Ovary (tissue), 9 donors: ENCODE results near the gene SFXN5. TPM values are rescaled to one million over a fixed set of nuclear protein-coding genes. Genes with fewer than 3 reads are reported as not detected.

ENCODE experiments used
- DNase-seq, 5 donors: peaks; one replicate each; pipeline ENCODE4 v3.0.0-alpha.2; 2019 to 2020
- H3K27ac ChIP-seq, 2 donors: fragments of 200-600 bp; one replicate each; pipeline versions ENCODE4 v1.5.1 to v1.8.0; 2019 to 2022
- H3K27me3 ChIP-seq: fragments of 200-600 bp; one replicate; pipeline ENCODE4 v1.8.0; 2022
- H3K36me3 ChIP-seq: fragments of 200-600 bp; sonication (generic); one replicate; pipeline ENCODE4 v1.5.1; 2019
- H3K4me1 ChIP-seq: one replicate; pipeline ENCODE4 v1.8.1; 2013; ENCODE audit warnings: mild to moderate bottlenecking, moderate library complexity; ENCODE audit not compliant: insufficient read depth
- H3K4me3 ChIP-seq: fragments of 200-600 bp; sonication (generic); one replicate; pipeline ENCODE4 v1.5.1; 2017
- H3K9me3 ChIP-seq, 2 donors: fragments of 200-600 bp in 1 of 2; sonication (generic) in 1 of 2; one replicate each; pipeline versions ENCODE4 v1.5.1 to v1.8.1; 2013 to 2019; ENCODE audit warnings: mild to moderate bottlenecking in 1 of 2, moderate library complexity in 1 of 2
- EP300 ChIP-seq: sonication (generic); formaldehyde crosslinking; IDR thresholded peaks from one replicate; pipeline ENCODE4 v1.6.1; 2017; ENCODE audit warnings: antibody characterized with exemption
- POLR2A ChIP-seq: fragments of 450-650 bp; IDR thresholded peaks from one replicate; pipeline ENCODE4 v1.6.1; 2017; ENCODE audit warnings: antibody characterized with exemption, mild to moderate bottlenecking, moderate library complexity
- WGBS, 3 donors: extraction: QIAGEN DNeasy Blood & Tissue Kit in 1 of 3; methylation state at CpG; one replicate each; pipeline versions ENCODE4 v1.1.5 to v1.1.7; 2013 to 2017; 5-methylcytosine and 5-hydroxymethylcytosine counted together
- intact Hi-C, 4 donors: fragments of 100-400 bp; cut with DNase I; formaldehyde crosslinking; loops; one replicate each; pipeline versions ENCODE4 v1.11.0 to v1.15.1; 2022 to 2023
- polyA plus RNA-seq, 2 donors: library from polyadenylated mRNA; stranded (reverse); fragments of 200-250 nt in 1 of 2; fragments of 350-450 nt in 1 of 2; fragmentation: Illumina TruSeq in 1 of 2; extraction: RNeasy Lipid Tissue Mini Kit (QIAGEN cat#74804) in 1 of 2; gene quantifications; one replicate each; pipeline ENCODE4 v1.2.3, GENCODE V29; 2013 to 2014
- total RNA-seq, 7 donors: library from RNA; depleted of rRNA in 2 of 7; stranded (reverse); fragments of >200 nt in 2 of 7; fragmentation: NEBNext Ultra II Directional in 3 of 7; extraction: Animal tissue kit (Norgen Biotek cat#: 25700) in 3 of 7; gene quantifications; one replicate each; pipeline versions ENCODE4 v1.1.0 to v1.2.4, GENCODE V29; 2016 to 2023
- TF ChIP-seq, protein P1 (sequence below), 3 donors: fragments of 450-650 bp in 2 of 3; fragments of 200-600 bp in 1 of 3; IDR thresholded peaks; one replicate each; pipeline versions ENCODE4 v1.5.1 to v1.8.0; 2016 to 2022; ENCODE audit warnings: antibody characterized with exemption in 3 of 3, mild to moderate bottlenecking in 1 of 3
- donor health status: DM: no; HTN: no; CAD: no; lungs with moderate emphysema.
- donor health status: DM: no; HTN: no; CAD: no.
- donor health status: Bipolar disorder and iron deficiency.
- donor health status: DM: yes; HTN: yes; CAD: no.
- donor health status: DM: no; HTN: no; CAD: no.
- donor health status: DM: yes; HTN: yes; CAD: no.

The SFXN5 gene
- total and polyA plus RNA-seq, 9 donors: 4.3 to 19.3 (median 11.6) TPM

GRCh38 chr2:72915907-72916742, 155.4 kb downstream of the SFXN5 start:
- Histone ChIP-seq H3K9me3 (no peaks in the 10 kb centered on the region), H3K27ac (no peak overlapping the region), H3K36me3 (no peaks in the 10 kb centered on the region), H3K27me3 (no peaks in the 10 kb centered on the region), H3K4me3 (peak overlapping the region; percentile 29), H3K4me1 (peaks cover 9% of the 10 kb centered on the region)
- intact Hi-C loops: no loop called here
- WGBS, 3 donors: 1 to 2% (median 1%) methylated on average over 62 to 86 of the region's 86 CpGs
- TF ChIP-seq EP300: no peak
- no peak for TF ChIP-seq POLR2A
- TF ChIP-seq, protein P1, sequence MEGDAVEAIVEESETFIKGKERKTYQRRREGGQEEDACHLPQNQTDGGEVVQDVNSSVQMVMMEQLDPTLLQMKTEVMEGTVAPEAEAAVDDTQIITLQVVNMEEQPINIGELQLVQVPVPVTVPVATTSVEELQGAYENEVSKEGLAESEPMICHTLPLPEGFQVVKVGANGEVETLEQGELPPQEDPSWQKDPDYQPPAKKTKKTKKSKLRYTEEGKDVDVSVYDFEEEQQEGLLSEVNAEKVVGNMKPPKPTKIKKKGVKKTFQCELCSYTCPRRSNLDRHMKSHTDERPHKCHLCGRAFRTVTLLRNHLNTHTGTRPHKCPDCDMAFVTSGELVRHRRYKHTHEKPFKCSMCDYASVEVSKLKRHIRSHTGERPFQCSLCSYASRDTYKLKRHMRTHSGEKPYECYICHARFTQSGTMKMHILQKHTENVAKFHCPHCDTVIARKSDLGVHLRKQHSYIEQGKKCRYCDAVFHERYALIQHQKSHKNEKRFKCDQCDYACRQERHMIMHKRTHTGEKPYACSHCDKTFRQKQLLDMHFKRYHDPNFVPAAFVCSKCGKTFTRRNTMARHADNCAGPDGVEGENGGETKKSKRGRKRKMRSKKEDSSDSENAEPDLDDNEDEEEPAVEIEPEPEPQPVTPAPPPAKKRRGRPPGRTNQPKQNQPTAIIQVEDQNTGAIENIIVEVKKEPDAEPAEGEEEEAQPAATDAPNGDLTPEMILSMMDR (IDR thresholded peaks at IDR 0.05): no peak
- peak in 1 of 5 donors; percentile 39 for DNase-seq

DNA sequence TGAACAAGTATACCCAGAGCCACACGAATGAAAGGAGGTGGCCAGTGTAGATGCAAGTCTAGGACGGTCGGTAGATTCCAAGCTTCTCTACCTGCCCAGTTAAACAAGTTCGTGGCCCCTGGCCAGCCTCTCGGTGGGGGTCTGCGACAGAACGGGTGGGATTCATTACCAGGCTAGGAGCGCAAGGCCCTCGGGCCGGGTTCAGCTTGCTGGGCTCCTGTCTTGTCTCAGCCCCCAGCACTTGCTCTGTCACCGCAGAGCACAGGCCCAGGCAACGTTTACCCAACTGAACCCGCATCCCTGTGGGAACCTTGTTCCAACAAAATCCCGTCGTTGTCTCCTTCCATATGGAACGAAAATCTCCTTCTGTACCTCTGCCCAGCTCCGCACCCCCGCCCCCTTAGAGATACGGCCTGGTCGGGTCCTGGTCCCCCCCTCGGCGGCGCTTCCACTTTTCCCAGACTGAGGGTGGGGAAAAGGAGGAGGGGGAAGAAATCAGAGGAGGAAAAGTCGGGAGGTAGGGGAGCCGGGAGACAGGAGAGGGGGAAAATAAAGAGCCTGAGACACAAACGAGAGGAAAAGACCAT, 156.1 kb downstream of the SFXN5 start:
- Histone ChIP-seq H3K36me3 (no peaks in the 10 kb centered on the region), H3K9me3 (peaks cover 0 to under 1% of the 10 kb centered on the region in 2 donors), H3K4me1 (peaks cover 9% of the 10 kb centered on the region), H3K27ac (no peak overlapping the region), H3K4me3 (no peak overlapping the region), H3K27me3 (no peaks in the 10 kb centered on the region)
- WGBS, 3 donors: 5 to 7% (median 6%) methylated on average over 21 to 26 of the region's 26 CpGs
- intact Hi-C loops: no loop called here
- DNase-seq: no peak
- TF ChIP-seq EP300: no peak
- TF ChIP-seq, protein P1 (IDR thresholded peaks at IDR 0.05): no peak
- no peak for TF ChIP-seq POLR2A

GRCh38 chr2:72914589-72915319, 156.8 kb downstream of the SFXN5 start:
- Histone ChIP-seq H3K4me1 (peaks cover 8% of the 10 kb centered on the region), H3K4me3 (no peak overlapping the region), H3K9me3 (peaks cover 0 to 3% of the 10 kb centered on the region in 2 donors), H3K27ac (no peak overlapping the region), H3K36me3 (no peaks in the 10 kb centered on the region), H3K27me3 (no peaks in the 10 kb centered on the region)
- TF ChIP-seq, protein P1 (IDR thresholded peaks at IDR 0.05): no peak
- TF ChIP-seq EP300: no peak
- no peak for TF ChIP-seq POLR2A
- 6 to 14% (median 8%) methylated on average over 17 of the region's 17 CpGs for WGBS, 3 donors
- intact Hi-C loops: no loop called here
- DNase-seq: no peak

- no peak for DNase-seq
- TF ChIP-seq POLR2A (no peak), EP300 (no peak)
- TF ChIP-seq, protein P1 (IDR thresholded peaks at IDR 0.05): no peak
- H3K27ac ChIP-seq: no peak overlapping the region
- H3K9me3 ChIP-seq: peaks cover 0 to 3% of the 10 kb centered on the region in 2 donors
- H3K27me3 ChIP-seq: no peaks in the 10 kb centered on the region
- intact Hi-C loops: no loop called here
- no peak overlapping the region for H3K4me3 ChIP-seq
- WGBS, 3 donors: 8 to 10% (median 9%) methylated on average over 7 of the region's 7 CpGs
- peaks cover 8% of the 10 kb centered on the region for H3K4me1 ChIP-seq
- H3K36me3 ChIP-seq: no peaks in the 10 kb centered on the region
Observed at GRCh38 chr2:72914206-72914559, 157.3 kb downstream of the SFXN5 start.
